Superior temporal gyrus (tissue), 1 donor: ENCODE results near the gene LRP11.
A peak's percentile ranks its signal among the peaks of the same experiment; 100 is the strongest.
"Not testable (repeated sequence)": the region's sequence is repeated elsewhere in the genome, so short reads cannot be mapped to it uniquely, and the experiment has no call there.

Experiments used
- DNase-seq: peaks from one replicate; pipeline ENCODE4 v3.0.0-alpha.2; 2016; ENCODE audit errors: extremely low spot score

LRP11 gene

DNA sequence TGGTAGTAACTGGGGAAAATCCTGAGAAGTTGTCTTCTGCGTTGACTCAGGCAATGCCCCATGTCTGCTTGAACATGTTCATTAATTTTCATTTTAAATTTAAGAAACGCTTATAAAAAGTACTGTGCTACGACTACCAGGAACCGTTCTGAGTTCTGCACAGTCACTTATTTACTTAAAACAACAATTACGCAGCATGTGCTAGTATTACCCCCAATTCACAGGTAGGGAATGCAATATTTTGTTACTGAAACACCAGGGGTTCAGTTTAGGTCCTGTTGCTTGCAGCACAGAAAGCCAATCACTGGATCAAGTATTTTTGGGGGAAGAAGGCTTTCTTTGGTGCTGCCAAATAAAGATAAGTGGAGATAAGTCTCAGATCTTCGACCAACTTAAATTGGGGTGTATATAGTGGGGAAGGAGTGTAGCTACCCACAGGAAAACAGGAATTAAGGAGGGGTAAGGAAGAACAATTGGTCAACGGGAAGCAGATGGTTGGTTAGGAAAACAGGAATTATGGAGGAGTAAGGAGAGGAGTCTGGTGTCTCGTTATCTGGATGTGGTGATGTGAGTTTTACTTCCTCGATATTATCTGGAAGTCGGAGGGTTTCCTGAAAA, 5.2 kb upstream of the LRP11 start:
- DNase-seq = no peak

DNA sequence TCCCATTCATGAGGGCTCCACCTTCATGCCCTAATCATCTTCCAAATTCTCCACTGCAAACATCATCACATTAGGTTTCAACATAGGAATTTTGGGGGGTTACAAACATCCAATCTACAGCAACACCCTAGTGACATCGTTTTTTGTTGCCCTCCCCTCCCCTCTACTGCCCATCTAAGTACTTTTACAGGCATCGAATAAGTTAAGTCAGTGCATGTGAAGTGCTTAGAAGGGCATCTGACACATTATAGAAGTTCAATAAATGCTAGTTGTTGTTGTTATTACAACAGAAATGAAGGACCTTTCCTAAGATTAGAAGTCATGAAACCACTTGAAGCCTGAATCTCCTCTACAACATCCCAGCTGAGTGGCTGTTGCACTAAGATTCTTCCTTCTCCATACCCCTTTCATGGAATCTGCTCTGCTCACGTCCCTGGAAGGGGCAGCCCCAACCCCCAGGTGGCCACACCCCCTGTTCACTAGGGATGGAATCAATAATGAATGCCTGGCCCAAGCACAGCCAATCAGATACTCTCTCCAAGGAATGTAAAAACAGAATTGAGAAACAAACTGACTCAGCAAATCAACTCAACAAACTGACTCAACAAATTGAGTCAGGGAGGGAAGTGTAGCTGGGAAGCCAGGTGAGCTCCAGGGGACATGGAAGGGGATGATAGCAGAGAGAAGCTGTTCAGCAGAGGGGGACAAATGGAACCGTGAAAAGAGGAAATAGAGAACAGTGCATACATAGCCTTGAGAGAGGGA, 3.9 kb upstream of the LRP11 start:
- DNase-seq = no peak

DNA sequence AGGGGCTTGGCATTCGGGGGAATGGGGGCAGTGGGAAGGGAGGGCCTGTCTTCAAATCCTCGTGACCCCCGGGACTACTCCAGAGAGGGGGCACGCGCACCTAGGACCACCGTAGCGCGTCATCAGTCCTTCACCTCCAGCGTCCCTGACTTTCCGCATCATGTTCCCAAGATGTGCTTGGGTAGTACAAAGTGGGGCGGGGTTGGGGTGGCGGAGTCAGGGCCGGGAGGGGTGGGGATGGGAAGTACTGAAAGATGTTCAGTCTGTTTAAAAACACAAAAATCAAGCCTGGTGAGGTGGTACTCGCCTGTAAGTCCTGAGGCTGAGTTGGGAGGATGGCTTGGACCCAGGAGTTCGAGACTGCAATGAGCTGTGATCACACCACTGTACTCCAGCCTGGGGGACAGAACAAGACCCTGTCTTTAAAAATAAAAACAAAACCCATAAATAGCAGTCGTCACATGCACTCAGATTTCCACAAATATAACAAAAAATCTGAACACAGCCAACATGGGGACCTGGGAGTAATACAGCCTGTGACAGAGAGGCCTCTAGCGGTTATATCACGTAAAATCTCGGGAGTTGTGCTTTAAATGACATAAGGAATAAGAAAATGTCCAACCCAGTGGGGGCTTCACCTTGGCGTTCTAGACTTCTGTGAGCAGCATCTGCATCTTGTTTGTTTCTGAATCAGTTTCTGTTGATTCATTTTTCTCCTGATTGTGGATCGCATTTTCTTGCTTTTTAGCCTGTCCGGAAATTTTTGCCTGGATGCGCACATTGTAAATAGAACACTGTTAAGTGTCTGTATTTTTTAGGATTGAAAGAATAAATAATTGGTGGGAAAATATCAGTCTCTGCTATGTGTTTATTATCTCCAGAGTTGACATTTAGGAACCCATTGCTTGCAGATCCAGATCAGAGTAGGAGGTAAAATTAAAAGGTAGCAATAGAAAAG, 698 bp upstream of the LRP11 start:
- DNase-seq = peak; percentile 92

DNA sequence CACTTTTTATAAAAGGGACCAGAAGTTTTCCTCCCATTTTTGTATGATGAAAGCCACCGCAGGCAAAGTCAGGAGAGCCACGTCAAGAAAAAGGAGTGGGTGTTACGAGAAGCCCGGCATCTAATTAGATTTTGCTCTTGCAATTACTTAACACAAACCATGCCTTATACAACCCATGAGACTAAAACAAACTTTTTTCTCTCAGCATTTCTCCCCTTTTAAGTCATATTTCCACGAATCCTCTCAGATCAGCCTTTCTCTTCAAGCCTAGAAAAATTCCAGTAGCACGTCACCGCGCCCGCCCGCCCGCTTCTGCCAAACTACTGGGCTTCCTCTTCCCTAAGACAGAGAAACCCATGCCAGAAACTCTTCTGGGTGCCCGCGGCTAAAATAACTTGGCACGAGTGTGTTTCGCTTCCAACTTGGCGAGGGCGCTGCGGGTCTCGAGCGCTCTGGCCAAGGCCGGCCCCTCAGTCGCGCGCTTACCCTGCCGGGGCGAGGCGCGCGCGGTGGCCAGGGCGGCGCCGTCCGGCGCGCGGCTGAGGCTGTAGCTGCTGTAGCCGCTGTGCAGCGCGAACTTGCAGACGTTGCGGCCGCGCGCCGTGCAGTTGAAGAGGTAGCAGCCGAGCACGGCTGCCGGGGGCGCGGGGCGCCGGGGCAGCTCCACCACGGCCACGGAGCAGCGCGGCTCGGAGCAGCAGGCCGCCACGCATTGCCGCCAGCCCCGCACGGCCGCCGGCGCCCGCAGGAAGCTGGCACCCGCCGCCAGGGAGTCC, 1.0 kb downstream of the LRP11 start:
- DNase-seq = peak; percentile 56

DNA sequence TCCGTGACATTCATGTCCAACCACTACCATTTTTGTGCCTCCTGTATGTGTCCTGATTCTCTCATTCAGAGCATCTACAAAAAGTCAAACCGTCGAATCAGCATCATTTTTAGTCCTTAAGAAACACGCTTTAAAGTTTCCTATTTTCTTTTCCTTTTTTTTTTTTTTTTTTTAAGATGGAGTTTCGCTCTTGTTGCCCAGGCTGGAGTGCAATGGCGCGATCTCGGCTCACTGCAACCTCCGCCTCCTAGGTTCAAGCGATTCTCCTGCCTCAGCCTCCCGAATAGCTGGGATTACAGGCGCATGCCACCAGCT, 1.8 kb downstream of the LRP11 start:
- DNase-seq = not testable (repeated sequence)

DNA sequence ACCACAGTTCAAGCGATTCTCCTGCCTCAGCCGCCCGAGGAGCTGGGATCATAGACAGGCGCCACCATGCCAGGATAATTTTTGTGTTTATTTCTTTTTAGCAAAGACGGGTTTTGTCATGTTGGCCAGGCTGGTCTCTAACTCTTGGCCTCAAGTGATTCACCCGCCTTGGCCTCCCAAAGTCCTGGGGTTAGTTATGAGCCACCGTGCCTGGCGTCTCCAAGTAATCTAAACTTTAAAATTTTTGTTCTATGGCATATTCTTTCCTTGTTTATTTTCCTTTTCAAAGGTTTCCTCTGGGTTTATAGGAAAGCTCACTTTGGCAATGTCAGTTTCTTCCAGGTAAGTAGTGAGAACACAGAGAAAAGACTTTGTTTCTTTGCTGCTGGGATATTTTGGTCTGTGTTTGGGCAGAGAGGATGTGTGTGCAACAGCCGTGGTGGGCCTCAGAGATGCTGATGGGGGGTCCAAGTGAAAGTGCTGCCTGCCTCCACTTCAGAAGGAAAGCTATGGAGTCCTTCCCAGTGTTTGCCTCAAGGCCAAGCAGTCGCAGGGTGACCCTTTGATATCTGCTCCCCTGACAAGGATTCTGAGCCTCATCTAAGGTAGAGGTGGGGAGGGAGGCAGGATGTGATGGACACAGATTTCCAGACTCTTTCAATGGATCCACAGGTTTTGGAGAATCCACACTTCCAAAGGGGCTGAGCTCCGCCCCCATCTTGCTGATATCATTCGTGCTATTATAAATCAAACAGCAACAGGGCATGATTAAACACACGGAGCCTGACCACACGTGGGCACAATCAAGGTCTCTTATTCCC, 2.3 kb downstream of the LRP11 start:
- no peak for DNase-seq

DNA sequence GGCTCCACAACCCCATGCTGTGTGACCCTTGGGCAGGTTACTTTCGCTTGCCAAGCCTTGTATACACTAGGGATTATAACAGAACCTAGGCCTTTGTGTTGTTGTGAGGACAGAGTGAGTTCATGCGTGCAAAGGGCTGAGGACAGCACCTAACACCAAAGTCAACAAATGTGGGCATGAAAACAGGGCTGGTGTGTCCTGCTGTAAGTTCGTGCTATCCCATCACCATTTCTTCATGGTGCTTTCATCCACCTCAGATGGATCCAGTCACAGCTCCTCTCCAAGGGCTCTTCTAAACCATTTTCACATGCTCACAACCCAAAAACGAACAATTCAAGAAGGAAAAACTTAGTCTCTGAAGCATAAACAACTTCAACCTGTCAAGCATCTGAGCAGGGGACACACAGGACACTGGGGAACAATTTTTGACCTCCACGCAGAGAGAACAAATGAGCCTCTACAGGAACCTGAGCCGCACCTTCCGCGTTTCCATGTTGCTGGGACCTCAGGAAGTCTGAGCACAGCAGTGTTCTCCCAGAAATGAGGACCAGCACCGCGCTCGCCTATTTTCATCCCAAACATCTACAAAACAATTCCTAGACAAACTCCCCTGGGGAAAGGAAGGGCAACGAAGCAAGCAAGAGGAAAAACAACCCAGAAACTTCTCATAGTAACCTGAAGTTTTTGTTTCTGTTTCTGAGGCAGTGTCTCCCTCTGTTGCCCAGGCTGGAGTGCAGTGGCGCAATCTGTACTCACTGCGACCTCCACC, 3.1 kb downstream of the LRP11 start:
- no peak for DNase-seq

DNA sequence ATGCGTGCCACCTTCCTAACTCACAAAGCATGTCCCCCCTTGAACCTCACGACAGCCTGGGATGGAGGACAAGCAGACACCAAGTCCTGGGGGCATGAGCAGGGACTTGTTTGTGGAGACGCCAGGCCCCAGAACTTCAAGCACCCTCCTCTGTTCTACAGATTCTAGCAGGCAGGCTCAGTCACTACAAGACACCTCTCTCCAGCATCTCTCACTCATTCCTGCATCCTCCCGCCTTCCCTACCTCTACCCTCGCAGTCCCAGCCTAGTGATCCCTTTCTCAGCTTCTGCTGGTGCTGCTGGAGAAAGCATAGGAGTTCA, 3.7 kb downstream of the LRP11 start:
- DNase-seq = no peak

DNA sequence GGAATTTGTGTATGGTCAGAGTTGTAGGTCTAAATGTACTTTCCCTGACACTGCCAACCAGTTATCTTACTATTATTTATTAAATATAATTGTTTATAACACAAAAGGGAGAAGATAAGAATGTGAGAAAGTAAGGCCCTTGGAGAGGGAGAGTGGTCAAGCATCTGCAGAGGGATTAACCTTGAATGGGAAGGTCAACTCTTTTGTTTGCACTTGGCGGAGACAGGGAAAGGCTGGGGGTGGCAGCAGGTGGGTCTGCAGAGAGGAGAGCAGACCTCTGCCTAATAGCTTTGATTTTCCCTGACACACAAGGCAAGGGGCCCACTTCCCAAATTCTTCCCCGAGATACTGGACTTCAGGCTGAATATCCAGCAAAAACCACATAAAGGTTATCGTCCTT, 4.2 kb downstream of the LRP11 start:
- DNase-seq = no peak

DNA sequence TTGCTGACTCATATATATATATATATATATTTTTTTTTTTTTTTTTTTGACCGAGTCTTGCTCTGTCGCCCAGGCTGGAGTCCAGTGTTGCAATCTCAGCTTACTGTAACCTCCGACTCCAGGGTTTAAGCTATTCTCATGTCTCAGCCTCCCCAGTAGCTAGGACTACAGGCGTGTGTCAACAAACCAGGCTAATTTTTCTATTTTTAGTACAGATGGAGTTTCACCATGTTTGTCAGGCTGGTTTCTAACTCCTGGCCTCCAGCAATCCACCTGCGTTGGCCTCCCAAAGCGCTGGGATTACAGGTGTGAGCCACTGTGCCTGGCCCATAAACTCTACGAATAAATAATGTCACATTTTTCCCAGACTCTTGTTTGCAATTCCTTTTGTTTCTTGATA, 4.8 kb downstream of the LRP11 start:
- no peak for DNase-seq

DNA sequence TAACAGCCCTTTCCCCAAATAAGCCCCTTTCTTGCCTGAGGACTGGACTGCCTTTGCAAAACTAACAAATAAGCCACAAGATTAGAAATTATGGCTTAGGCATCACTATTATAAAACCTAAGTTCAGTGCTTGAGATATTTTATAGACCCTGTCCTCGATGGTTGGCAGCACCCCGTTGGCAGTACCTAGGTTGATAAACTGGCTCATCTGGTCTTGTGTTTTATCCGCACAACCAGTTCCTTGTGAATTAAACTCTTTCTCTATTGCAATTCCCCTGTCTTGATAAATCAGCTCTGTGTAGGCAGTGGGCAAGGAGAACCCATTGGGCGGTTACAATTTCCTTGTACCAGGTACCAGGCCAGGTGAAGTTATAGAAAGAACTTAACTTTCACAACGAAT, 6.6 kb downstream of the LRP11 start:
- DNase-seq = no peak

DNA sequence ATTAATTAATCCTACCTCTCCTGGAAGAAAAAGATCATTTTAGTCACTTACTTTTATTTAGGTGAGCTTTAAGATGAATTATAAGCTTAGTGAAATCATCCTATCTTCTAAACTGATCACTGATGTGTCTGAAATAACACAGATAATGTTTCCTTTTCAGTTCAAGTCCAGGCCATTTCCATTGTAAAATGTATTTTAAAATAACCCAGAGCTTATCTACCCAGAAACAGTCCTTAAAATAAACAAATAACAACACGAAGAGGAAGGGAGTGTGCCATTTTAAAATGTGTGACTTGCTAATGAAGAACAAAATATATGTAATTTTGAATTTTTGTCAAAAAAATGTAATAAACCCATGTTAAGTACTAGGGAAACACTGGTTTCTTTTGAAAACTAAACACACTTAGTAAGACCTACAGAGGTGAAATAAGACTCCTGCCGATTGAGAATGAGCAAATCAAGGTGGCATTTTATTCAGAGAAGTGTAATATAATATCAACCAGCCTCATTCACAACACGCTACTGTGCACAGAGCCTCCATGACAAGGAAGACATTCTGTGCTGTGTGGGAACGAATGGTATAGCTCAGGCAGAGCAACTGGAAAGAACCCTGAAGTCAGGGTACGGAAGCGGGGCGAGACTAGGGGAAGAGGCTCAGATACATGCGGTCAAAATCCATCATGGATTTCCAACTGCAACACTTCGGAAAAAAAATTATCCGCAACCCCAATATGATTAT, 7.7 kb downstream of the LRP11 start:
- DNase-seq = no peak

DNA sequence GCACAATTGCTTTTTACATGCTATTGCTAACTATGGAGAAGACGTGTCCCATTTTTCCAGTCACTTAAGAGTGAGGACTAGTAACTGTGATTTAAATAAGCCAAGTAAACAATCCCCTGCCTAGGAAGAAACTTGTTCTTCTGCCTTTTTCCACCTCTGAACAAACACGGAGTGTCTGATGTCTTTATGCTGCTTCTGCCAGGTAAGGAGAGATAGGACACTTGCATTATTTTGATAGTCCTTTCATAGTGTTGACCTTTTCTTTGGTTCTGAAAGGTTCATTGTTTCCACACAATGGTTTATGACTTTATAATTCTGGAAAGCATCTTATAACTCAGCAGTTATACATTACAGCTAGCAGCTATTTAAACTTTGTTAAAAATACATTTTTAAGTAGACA, 8.4 kb downstream of the LRP11 start:
- no peak for DNase-seq

DNA sequence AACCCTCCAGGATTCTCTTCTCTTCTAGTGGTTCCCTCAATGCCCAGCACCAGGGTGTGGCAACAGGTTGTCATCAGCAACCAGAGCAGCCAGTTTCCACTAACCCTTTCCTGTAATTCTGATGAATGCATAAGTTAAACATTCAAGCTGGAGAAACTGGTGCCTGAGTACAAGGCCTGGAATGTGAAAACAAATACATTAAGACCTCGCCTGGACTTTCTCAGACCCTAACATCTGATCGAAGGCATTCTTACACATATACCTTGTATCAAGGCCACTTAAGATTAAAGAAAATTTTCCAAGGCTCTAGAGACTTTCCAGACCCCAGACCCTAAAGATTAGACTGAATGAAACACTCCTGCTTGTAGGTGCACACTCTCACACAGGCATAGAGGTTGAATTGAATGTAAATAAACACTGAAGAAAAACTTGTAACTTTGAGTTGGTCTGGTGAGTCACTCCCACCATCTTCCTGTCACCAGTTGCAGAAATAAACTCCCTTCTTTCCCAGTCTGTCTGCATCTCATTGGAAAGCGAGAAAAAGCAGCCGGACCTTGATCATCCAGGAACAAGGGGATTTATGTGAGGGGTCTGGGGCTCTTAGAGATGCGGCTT, 9.0 kb downstream of the LRP11 start:
- no peak for DNase-seq

DNA sequence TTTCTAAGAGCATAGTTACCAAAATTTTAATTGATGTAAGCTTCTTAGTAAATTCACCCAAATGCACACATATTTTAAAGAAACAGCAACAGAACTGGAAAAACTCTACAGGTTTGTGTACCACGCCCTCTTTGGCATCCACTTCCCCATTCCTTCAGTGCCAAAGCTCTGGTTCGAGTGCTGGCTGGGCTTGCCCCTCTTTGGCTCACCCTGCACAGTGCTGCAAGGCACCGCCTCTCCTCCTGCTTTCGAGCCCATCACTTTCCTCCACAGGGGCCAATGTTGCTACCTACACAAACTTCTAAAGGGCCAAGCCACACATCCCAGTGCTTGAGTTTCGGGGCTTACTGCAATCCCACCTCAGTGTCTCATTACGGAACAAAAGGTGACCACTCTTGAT, 9.6 kb downstream of the LRP11 start:
- DNase-seq = no peak

DNA sequence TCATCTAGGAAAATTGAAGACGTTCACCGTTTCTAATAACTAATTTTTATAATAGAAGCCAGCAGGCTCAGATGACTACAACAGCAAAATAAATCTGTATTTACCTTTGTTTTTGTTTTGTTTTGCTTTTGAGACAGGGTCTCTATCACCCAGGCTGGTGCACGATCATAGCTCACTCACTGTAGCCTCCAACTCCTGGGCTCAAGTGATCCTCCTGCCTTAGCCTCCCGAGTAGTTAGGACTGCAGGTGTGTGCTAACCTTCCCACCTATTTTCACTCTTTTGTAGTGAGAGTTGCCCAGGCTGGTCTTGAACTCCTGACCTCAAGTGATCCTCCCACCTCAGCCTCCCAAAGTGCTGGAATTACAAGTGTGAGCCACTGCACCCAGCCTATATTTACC, 10.1 kb downstream of the LRP11 start:
- not testable (repeated sequence) for DNase-seq

DNA sequence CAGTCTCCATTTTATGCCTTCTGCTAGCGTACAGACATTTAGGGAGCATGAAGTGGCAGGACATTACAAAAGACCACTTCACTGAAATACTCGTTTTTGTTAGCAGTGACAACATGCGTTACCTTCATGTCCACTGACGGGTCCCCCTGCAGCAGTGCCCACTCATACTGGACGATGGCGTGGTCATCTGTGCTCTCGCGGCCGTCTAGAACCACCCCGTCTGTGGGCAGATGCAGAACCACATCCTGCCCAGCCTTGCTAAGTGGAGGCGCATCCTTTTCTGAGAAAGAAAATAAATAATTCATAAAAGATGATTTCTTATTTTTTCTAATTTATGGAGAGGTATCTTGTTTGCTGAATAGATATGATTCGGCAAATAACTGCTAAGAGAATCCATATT, 11.3 kb downstream of the LRP11 start:
- DNase-seq = no peak

DNA sequence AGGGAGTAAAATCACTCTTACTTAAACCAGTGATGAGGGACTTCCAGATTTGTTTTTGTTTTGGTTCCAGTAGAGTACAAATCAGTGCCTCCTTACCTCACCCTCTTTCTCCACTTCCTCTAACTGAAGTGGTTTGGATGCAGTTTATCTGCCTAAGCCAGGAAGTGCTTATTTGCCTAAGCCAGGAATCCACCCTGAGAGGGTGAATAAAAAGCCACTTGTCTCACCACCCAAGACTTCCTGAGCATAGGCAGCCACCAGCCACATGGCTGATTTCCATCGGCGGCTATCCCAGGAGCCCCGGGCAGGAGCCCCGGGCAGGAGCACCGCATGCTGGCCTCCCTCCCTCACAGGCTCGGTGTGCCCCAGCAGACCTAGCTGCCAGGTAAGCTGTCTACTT, 12.0 kb downstream of the LRP11 start:
- DNase-seq = no peak

DNA sequence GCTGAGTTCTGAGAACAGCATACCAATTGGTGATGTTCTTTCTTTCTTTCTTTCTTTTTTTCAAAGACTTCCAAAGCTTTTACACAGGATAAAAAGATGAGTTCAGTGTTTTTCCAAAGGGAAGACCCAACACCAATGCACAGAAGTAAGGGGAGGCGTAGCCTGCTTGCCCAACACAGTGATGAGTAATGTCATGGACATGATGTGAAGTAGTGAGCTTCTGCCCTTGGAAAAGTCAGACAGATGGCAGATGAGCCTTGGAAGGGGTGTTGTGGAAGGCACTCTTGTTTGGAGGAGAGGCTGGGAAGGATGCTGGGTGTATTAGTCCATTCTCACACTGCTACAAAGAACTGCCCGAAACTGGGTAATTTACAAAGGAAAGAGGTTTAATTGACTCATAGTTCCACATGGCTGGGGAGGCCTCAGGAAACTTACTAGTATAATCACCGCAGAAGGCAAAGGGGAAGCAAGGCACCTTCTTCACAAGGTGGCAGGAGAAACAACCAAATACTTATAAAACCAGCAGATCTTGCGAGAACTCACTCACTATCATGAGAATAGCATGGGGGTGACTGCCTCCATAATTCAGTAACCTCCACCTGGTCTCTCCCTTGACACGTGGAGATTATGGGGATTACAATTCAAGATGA, 12.6 kb downstream of the LRP11 start:
- DNase-seq = no peak
